Stimulated activated CD4-positive, alpha-beta T cell treated with anti-CD3 and anti-CD28 coated beads, Interleukin-15, amount 100 ng/mL, for 24 hours (primary cell): Measurements from ENCODE around the gene PGLYRP4.

Source experiments
- DNase-seq: peaks from one replicate; pipeline ENCODE4 v3.0.0-alpha.2; 2020

The PGLYRP4 gene, protein sequence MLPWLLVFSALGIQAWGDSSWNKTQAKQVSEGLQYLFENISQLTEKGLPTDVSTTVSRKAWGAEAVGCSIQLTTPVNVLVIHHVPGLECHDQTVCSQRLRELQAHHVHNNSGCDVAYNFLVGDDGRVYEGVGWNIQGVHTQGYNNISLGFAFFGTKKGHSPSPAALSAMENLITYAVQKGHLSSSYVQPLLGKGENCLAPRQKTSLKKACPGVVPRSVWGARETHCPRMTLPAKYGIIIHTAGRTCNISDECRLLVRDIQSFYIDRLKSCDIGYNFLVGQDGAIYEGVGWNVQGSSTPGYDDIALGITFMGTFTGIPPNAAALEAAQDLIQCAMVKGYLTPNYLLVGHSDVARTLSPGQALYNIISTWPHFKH

DNA sequence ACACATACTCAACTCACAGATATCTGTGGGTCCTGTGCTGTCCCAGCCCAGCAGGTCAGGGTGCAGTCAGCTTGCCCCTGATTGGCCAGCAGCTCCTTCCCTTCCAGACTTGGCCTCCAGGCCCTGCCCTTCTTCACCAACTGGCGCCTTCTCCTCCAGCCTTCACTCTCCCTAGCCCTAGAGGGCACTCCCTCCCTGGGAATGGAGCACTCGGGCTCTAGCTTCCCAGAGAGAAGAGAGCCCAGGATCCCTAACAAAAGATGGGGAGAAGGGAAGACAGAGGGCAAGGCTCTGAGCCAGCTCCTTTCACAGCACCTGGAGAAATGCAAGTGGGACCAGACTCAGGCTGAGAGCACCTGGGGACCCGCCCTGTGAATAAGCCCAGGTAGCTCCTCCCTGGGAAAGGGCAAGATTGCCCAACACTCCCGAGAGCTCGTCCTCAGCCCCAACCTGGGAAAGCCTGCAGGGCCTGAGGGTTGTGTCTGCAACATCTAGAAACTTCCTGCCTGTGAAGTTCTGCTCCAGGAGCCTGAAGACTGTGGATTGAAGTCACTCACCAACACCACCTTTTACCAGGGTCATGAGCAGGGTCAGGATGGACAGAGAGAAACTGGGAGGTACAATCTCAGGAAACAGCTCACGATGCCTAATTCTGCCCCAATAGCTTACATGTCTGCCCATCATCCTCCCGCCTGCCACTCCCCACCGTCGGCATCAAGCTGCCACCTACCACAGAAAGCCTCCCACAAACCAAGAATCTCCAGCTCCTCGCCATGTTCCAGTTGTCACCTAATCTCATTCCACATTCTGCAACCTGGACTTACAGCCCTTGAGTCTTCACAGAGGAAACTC lies at the start of gene PGLYRP4:
Gene PGLYRP4 (minus strand): TSS at position 331 of the 852 bp plus-strand sequence. CDS start 909 bp downstream, outside the sequence.
- no peak for DNase-seq

DNA sequence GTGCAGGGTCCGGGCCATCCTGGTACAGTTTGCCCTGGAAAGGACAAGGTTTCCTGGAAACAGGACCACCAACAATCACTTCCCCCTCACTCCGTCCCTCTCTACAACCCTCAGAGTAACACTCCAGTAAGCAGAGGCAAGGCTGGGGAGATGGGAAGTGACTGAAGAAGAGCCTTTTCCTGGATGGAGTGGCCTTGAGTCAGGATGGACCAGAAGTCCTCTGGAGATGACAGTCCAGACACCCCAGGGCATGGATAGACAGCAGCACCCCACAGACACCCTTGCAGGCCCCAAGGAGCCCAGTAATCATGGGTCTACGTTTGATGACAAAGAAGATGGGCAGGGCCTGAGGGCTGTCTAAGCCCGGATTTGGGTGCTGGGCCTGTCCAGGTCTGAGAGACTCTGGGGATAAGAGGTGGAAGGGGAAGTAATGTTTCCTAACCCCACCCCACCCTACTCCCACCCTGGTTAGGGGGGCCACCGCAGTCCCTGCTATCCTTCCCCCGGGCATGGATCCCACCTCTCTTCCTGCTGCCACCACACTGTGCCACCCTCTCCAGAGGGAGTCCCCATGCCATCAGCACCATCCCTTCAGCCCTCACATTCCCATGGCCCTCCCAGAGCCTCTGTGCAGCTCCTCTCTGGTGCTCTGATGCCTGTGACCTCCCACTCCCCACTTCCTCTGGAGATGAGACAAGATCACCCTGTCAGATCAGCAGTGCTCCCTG lies 49.4 kb upstream of the PGLYRP4 start:
- no peak for DNase-seq

DNA sequence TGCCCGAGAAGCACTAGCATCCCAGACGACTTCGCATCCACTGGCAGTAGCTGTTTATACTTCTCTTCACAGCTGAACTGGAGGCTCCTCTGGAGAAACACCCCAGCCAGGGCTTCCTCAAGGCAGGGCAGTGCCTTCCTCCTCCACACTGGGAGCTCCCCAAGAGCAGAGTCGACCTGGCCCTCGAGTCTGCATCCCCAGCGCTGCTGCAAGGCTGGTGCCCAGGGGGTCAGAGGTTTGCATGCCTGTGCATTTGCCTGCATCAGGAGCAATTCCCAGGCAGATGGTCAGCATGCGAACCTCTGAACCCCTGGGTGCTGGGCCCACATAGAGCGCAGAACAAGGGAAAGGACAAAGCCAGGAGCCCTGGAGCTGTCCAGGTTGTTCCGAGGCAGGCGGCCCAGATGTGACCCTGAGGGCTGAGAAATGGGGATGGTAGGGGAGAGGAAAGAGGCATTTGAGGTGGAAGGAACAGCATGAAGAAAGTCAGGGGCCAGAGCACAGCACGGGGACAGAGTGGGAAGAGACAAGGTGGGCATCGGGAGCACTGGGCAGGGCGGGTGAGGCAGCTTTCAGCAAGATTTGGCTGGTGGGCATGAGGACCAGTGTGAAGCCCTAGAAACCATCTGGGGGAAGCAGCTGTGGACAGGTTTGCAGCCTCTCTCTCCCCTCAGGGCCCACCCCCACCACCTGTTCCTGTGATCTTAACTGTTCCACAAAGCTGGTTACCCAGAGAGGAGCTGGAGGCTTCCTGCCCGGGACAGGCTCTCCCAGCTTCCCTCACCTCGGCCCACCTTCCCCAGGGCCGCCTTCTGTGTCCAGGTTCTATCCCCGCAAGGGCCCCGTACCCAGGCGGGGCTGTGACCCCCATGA lies 48.6 kb upstream of the PGLYRP4 start:
- DNase-seq = no peak

DNA sequence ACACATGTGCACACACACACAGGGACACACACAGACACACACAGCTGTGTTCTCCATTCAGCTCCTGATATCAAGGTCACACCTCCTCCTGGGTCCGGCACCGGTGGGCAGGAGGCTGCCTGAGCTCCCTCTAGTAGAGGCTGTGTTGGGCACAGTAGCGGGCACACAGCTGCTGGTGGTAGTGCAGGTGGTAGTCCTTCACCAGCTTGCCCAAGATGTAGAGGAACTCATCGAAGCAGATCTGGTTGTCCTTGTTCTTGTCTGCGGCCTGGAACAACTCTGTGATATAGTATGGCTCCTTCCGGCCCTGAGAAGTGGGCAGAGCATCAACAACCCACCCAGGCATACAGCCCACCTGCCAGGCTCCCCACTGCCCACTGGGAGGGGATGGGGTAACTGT lies 47.8 kb upstream of the PGLYRP4 start:
- DNase-seq = no peak

DNA sequence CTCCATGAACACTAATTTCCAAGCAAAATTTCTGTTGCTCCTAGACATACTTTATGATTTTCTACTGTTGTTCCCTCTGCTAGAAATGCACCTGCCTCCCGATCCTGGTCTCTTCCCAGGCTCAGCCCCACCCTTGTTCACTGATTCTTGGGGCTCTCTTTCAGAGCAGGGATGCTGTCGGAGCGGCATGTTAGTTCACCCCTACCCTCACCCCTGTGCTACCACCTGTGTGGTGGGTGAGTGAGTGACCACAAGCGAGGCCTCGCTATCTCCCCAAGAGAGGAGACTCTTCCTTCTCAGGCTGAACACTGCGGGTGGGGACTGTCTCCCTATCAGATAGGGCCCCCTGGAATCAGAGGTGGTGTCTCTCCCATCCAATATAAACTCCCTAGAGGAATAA lies 47.1 kb upstream of the PGLYRP4 start:
- no peak for DNase-seq

DNA sequence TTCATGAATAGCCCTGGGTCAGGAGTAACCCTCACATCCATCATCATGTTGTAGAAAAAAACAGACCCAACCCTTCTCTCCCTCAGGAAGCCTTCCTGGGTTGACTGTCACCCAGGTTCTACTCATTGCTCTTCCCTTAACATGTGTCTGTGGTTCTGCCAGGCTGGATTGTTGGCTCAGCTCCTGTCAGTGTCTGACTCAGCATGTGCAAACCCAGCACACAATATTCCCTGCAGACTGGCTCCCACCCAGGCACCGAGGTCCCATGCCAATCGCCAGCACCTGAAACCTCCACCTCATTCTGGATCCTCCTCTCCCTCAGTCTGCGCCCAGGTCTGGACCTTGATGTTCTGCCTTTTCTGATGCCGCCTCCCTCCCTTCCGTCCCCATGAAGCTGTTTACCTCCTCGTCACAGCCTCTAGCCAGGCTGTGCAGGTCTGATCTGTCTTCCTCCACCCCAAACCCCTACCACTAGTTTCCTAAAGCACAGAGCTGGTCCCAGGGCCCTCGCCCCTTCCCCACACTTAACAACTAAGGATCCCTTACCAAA lies 46.6 kb upstream of the PGLYRP4 start:
- DNase-seq = no peak

DNA sequence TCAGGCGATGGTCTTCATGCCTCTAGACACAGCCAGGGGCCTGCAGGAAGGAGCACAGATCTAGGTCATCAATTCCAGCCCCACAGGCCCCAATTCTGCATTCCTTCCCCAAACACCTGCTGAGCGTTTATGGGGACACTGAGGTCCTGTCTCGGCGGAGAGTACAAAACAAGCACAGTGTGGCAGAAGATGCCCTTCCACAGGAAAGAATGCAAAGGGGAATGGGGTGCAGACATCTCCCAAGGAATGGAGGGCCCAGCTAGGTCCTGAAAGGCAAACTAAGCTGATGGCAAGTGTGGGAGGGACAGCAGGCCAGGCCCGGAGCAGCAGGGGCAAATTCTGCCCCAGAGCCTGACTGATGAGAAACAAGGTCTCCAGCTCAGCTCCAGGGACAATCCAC lies 45.8 kb upstream of the PGLYRP4 start:
- DNase-seq = no peak

DNA sequence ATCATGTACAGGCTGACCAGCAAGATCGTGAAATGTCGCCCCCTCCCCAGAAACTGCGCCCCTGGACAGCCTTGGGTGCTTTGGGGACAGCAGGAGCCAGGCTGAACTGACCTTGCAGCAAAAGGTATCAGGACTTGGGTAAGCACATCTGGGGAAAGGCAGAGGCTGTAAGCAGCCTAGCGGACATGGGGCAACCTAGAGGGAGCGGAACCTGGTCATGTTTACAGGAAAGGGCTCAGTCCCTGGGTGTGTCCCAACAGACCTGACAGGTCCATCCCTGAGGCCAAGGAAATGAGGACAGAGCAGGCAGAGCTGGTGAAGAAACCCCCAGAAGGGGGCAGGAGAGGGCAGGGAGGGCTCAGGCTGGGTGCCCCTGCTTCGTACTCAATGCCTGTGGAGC lies 45.3 kb upstream of the PGLYRP4 start:
- DNase-seq = no peak

DNA sequence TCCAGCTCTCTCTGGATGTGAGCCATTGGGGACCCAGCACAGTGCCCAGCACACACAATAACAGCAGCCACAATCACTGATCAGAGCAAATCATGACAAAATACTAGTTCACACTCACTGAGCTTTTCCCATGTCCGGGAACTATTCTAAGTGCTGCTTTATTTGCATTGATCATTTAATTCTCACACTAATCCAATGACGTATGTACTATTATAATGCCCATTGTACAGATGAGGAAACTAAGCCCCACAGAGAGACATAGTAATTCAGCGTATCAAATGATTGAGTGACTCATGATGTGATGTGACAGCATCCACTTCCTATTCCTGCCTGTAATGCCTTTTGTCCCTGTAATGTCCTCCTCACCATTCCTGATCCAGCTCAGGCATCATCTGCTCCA lies 44.2 kb upstream of the PGLYRP4 start:
- no peak for DNase-seq

DNA sequence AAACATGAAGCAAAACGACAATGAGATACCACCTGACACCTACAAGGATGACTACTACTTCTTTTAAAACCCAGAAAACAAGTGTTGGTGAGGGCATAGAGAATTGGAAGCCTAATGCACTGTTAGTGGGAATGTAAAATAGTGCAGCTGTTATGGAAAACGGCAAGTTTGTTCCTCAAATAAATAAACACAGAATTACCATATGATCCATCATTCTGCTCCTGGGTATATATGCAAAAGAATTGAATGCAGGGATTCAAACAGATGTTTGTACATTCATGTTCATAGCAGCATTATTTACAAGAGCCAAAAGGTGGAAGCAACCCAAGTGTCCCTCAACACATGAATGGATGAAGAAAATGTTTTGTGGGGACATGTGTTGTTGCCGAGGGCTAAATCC lies 43.6 kb upstream of the PGLYRP4 start:
- no peak for DNase-seq

DNA sequence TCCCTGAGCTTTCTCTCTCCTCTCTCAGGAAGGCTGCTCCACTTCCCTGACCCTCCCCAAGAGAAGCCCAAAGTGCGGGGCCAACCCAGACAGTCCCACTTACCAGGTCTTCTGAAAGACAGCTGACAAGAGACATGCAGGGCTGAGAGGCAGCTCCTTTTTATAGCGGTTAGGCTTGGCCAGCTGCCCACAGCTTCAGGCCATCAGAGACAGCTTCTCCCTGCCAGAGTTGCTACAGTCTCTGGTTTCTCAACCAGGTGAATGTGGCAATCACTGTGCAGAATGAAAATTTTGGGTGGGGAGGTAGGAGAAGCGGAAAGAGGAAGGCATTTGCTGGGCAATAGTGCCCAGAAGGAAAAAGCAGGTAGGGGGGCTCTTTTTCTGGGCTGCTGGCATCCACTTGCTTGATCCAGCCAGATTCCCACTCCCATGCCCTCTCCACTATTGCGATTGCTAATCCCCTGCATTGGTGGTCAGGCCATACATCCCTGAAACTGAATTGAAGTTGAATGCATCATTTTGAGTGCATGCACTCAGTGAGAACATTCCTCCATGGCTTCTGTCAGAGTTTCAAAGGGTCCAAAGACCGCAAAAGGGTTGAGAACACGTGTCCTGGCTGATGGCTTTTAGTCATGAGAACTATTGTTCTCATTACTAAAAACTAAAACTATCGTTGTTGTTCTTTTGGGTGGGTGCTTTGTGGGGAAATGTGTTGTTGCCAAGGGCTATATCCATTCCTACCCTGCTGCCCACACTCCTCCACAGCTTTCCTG lies 42.5 kb upstream of the PGLYRP4 start, which contains the start of gene S100A8:
Gene S100A8 (minus strand): TSS at position 136 of the 773 bp plus-strand sequence. CDS start 538 bp downstream, outside the sequence.
- DNase-seq = no peak

DNA sequence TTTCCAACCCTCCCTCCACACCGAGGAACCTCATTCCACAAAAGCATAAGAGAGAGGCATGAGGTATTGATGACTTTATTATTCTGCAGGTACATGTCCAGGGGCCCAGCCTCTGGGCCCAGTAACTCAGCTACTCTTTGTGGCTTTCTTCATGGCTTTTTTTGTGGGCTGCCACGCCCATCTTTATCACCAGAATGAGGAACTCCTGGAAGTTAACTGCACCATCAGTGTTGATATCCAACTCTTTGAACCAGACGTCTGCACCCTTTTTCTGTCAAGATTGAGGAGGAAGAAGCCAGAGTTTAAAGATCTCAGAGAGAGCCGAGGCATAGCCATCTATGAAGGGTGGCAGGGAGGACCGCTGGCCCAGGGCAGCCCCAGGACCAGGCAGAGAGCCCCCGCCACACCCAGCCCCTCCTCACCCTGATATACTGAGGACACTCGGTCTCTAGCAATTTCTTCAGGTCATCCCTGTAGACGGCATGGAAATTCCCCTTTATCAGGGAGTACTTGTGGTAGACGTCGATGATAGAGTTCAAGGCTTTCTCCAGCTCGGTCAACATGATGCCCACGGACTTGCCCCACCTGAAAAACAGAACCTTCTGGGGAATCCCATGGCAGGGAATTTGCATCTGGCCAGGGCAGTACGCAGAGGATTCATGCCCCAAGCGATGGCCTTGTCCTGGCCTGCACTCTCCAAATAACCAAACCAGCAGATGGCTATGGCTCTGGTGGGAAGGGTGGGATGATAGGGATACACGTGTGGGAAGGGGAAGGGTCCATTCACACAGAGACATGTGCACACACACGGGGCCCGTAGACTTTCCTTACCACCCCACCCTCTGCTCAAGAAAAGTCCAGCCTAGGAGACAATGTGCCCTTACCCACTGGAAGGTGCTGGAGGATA lies 41.6 kb upstream of the PGLYRP4 start:
- no peak for DNase-seq

DNA sequence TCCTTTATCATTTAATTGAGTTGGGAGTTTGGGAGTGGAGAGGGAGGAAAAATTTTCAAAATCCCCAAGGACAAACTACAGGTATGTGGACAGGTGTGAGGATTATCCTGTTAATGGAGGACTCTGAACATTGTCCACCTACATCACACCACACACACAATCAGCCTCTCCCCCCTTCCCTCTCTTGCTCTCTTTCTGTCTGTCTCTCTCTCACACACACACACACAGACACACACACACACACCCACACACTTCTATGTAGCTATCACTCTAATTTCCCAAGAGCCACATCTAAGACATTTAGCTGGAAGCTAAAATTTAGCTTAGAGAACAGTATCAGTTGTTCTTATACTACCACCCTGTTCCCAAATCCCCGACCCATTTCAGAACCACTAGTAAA lies 40.8 kb upstream of the PGLYRP4 start:
- no peak for DNase-seq

DNA sequence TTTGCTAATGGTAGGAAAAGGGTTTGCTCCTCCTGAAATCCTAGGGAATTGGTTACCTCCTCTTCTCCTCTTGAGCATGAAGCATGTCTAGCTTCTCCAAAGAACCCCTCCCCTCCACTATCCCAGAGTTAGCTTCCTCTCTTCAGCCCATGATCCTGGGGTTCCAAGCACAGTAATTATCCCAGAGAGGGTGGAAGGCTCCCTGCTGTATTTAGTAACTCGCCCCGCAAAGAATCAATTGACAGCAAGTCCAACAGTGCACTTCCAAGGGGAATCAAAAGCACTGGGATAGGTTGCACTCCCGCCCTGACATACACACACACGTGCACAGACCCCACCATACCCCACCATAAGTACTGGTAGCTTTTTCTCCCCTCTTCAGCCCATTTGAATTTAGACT lies 39.1 kb upstream of the PGLYRP4 start:
- DNase-seq = no peak

DNA sequence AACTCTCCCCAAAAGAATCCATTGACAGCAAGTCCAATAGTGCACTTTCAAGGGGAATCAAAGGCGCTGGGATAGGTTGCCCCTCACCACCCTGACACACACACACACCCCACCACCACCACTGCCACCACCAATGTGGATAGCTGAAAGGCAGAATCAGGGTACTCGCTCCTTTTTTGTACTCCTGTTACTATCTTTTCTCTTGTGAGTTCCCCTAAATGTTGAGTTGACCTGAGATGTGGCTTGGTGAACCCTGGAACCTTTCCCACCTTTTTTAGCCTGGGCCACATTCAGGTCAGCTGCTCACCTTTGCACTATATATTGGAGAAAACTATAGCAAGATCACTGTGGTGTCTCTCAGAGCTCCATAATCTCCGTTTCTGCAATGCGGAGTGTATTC lies 38.4 kb upstream of the PGLYRP4 start:
- DNase-seq = no peak

DNA sequence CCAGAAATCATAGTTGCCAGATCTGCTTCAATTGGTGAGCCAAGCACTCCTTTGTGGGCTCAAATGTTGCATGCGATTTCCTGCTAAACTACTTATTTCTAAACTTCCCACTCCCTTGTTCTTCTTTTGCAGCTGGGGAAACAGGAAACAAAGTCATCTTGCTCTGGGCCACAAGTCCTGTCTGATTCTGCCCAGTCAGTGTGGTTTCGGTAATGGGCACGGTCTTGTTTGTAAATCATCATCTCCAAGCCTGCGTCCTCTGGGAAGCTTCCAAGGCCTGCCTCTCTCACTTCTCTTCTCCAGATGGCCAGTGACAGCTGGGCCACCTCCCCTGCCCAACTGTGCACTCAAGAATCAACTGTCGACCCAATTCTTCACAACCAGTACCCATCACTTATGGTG lies 37.9 kb upstream of the PGLYRP4 start:
- DNase-seq = no peak

DNA sequence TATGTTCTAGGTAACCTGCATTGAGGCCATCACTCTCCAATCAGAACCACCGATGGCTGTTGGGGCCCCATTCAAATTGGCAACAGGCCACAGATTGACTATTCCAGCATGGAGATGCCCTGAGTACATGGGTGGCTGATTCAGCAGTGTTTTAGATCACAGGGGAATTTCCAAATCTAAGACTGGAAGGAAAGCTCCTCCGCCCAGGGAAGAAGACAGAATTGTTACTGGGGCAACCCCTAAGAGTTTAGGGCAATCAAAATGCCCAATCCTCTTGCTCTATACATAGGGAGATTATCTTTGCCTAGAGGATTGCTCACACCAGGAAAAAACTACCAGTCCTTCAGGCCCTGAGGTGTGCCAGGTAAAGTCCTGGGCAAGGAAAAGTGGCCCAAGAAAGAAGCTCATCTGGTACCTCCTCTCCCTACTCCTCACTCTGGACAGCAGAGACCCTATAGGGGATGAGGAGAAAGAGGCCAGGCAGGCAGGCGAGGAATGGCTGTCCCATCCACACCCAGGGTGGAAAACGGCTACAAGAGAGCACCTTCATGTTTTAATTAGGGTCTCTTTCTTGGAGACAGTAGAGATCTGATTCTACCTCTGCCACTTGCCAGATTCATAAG lies 36.4 kb upstream of the PGLYRP4 start:
- no peak for DNase-seq

DNA sequence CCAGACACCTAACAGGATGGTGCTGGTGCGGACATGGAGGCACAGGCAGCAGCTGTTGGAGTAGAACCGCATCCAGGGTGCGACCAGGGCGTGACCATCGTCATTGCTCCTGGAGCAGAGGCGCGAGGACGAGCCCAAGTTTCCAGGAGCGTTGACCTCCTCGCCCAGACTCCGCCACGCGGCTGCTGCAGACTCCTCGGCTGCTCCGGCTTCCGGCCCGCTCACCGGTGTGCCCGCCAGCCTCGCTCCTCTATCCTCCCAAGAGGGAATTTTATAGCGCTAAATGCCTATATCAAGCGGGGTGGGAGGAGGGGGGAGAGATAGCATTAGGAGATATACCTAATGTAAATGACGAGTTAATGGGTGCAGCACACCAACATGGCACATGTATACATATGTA lies 32.1 kb upstream of the PGLYRP4 start:
- DNase-seq = no peak

DNA sequence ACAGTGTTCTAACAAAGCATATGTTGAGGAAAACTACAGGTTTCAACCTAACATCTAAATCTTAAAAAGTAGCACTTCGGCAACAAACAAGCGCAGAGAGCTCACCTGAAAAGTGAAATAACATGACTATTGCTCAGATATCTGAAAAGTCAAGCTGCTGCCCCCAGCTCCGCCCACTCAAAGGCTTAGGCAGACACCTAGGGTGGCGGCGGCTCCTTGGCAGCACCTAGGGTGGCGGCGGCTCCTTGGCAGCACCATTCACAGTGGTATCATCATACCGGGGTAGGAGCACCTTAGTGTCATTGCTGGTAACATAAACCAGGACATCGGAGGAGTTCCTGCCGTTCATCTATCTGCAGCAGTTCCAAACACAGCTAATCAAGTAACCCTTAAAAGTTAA lies 30.9 kb upstream of the PGLYRP4 start:
- no peak for DNase-seq

DNA sequence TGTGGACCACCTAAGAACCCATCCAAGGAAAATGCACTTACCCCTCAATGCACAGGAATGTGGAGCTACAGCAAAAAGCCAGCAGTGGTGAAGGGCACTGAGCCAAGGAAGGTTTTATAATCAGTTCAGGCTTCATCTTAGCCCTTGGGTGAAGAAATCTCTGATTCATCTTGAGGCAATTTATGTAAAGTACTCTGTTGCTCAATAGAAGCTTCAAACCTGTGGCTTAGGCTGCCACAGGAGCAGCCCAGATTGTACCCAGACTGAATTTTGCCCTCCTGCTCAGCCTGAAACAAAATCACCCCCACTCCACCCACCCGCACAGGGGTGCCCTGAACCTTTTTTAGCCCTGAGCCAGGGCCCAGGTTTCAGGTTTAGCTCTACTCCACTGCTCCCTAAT lies 26.9 kb upstream of the PGLYRP4 start, which contains the start of gene S100A12:
Gene S100A12 (minus strand): TSS at position 111 of the 400 bp plus-strand sequence. CDS start 1,029 bp downstream, outside the sequence.
- no peak for DNase-seq
